Activated T-helper 9 cell treated with anti-CD3 and anti-CD28 coated beads, Interleukin-2, amount 50 U/mL, for 16 hours (primary cell): ENCODE data around the gene QPRT.
"Not testable (repeated sequence)": the region's sequence is repeated elsewhere in the genome, so short reads cannot be mapped to it uniquely, and the experiment has no call there.

ENCODE experiments used
- DNase-seq: peaks from one replicate; pipeline ENCODE4 v3.0.0-alpha.2; 2020; ENCODE audit warnings: low read depth

The QPRT gene

GRCh38 chr16:29694384-29695195 is 15.6 kb downstream of the QPRT start:
- no peak for DNase-seq

GRCh38 chr16:29695675-29696074 is 16.7 kb downstream of the QPRT start:
- DNase-seq: not testable (repeated sequence)

DNA sequence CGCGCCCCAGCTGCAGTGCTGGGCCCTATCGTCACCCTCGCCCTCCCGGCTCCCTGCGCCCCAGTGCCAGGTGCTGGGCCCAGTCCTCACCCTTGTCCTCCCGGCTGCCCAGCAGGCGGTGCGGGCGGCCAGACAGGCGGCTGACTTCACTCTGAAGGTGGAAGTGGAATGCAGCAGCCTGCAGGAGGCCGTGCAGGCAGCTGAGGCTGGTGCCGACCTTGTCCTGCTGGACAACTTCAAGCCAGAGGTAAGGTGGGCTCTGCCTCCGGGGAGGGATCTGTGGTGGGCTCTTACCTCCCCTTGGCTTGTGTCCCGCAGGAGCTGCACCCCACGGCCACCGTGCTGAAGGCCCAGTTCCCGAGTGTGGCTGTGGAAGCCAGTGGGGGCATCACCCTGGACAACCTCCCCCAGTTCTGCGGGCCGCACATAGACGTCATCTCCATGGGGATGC is 17.9 kb downstream of the QPRT start:
- DNase-seq: no peak

GRCh38 chr16:29697391-29697790 is 18.4 kb downstream of the QPRT start:
- DNase-seq: no peak

- no peak for DNase-seq
Observed at GRCh38 chr16:29698042-29698441, 19.1 kb downstream of the QPRT start.

DNA sequence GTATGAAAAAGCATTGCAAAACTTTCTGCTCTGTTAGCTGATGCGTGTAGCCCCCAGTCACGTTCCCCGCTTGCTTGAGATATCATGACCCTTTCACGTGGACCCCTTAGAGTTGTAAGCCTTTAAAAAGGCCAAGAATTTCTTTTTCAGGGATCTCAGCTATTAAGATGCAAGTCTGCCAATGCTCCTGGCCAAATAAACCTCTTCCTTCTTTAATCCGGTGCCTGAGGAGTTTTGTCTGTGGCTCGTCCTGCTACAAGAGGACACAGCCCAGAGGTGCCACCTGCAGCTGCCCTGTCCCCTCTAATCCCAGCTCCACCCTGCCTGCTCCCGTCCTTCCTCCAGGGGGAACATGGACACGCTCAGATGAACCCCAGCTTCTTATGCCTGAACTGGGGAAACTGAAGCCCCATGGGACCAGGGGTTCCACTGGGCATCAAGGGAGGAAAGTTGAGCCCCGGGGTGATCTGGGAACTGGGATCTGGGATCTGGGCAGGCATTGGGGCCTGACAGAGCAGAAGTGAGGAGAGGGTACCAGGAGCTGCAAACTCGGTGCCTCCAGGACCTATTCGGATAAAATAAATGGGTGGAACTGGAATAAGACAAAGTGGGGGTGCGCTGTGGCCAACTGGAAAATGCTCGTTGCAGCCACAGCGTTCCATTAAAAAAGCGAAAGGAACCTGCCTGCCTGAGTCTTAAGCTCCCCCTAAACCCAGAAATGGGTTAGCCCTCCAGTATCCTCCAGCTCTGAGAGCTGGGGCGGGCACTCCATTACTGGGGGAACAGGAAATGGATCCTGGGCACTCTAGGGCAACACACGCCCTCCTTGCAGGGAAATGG is 19.7 kb downstream of the QPRT start:
- DNase-seq: no peak

GRCh38 chr16:29699324-29700219 is 20.6 kb downstream of the QPRT start:
- DNase-seq: no peak

DNA sequence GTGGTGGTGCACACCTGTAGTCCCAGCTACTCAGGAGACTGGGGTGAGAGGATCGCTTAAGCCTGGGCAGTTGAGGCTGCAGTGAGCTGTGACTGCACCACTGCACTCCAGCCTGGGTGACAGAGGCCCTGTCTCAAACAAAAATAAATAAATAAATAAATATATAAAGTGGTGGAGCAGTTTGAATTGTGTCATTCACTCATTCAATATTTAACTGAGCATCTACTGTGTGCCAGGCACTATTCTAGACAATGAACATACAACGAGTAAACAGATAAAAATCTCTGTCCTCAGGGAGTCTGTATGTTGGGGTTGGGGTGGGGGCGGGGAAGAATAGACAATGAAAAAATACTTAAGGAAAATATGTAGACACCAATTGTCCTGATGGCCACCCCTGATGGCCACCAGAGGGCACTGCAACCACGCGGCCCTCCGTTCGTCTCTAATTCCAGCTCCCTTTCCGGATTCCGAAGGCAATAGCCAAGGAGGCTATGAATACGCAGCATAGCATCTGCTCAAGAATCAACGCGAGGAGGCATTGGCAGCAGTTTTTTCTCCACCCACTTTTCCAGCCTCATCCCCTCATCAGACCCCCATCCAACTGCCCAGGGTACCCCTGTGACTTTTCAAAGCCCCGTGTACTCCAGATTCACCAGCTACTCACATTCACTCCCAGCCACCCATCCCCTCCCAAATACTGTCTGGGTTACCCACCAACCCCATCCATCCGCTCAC is 21.4 kb downstream of the QPRT start:
- peak; percentile 71 for DNase-seq

GRCh38 chr16:29701214-29701555 is 22.2 kb downstream of the QPRT start:
- DNase-seq: no peak

DNA sequence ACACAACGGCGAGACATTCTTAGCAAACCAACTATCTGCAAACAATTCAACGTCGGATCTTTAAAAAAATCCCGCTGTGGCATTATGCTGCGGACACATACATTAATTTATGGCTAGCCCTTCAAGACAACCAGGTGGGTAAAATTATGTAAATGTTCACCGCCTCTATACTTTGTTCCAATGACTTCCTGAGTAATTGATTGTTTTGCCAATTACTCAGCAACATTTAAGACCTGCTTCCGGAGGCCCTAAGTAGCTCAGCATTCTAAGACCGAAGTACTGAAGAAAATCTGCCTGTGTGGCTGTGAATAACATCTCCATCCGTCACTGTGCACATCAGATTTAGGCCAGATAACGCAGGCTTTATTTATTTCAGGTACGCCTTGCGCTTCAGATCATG is 23.3 kb downstream of the QPRT start:
- no peak for DNase-seq

- no peak for DNase-seq
Observed at GRCh38 chr16:29705030-29705429, 26.1 kb downstream of the QPRT start.

- not testable (repeated sequence) for DNase-seq
Observed at GRCh38 chr16:29707160-29707559, 28.2 kb downstream of the QPRT start.

- no peak for DNase-seq
Observed at GRCh38 chr16:29708917-29709600, 30.1 kb downstream of the QPRT start.

DNA sequence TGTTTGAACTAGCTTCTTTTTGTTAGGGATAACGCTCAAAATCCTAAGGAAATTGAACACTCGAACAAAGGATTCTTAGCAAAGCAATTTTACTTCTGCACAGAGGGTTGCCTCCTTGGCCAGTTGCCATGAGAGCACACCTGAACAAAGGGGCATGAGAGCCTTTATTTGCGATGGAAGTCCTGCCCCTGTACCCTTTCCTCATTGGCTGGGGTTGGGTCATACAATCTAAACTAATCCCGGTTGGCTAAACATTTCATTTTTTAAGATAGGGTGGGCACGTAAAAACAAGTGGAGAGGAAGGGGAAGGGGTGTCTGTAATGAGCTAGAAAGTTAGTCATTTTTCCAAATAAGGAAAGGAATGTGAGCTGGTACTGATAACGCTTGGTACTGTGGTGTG is 30.7 kb downstream of the QPRT start:
- DNase-seq: not testable (repeated sequence)

GRCh38 chr16:29710227-29711219 is 31.5 kb downstream of the QPRT start:
- DNase-seq: no peak

DNA sequence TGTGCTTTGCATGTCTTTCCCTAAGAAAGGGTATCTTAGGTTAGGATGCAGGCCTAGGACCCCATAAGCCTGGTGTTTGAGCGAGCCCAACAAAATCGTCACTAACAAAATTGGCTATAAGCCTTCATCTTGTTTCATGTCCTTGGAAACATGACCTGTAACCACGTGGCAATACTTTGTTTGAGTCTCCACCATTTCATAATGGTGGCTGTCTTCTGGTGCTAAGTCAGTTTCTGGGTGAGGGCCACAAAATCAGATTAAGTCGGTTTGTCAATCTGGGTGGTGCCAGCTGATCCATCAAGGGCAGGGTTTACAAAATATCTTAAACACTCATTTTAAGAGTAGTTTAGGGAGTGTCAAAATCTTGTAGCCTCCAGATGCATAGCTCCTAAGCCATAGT is 33.8 kb downstream of the QPRT start:
- no peak for DNase-seq

- no peak for DNase-seq
Observed at GRCh38 chr16:29714396-29714795, 35.4 kb downstream of the QPRT start.

GRCh38 chr16:29714972-29715371 is 36.0 kb downstream of the QPRT start:
- DNase-seq: no peak

GRCh38 chr16:29717113-29717512 is 38.1 kb downstream of the QPRT start:
- no peak for DNase-seq

GRCh38 chr16:29719063-29719462 is 40.1 kb downstream of the QPRT start:
- DNase-seq: no peak
